CD4-positive, alpha-beta T cell treated with Interleukin-1 beta for 1 hour (primary cell): ENCODE data around the gene LRRC3.
A peak's percentile ranks its signal among the peaks of the same experiment; 100 is the strongest.

ENCODE experiments used
- DNase-seq, 2 donors: peaks; one replicate each; pipeline ENCODE4 v3.0.0-alpha.2; 2020 to 2022

Gene LRRC3

GRCh38 chr21:44480200-44481053 is 25.1 kb downstream of the LRRC3 start:
- no peak for DNase-seq

DNA sequence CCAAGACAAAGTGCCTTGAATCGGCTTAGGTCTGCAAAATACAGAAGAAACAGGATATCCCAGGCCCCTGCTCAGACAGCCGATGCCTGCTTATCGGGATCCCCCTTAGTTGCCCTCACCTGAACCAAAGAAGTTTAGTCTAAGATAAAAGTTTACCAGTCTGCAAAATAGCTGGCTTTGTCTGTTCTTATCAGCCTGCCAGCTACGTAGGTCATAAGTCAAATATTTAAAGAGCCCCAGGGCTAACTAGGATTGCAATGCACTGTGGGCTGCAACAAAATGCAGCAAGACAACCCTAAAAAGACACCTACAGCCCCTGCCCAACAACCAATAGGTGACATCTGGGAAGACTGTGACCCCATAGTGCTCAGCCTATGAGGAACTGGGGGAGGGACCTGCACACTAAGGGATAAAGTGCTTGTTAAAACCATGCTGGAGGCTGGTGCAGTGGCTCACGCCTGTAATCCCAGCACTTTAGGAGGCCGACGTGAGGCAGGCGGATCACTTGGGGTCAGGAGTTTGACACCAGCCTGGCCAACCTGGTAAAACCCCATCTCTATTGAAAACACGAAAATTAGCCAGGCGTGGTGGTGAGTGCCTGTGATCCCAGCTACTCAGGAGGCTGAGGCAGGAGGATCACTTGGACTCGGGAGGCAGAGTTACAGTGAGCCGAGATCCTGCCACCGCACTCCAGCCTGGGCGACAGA is 27.4 kb downstream of the LRRC3 start:
- DNase-seq: no peak

- DNase-seq: no peak
These were observed 28.3 kb downstream of the LRRC3 start for GRCh38 chr21:44483288-44484237.

DNA sequence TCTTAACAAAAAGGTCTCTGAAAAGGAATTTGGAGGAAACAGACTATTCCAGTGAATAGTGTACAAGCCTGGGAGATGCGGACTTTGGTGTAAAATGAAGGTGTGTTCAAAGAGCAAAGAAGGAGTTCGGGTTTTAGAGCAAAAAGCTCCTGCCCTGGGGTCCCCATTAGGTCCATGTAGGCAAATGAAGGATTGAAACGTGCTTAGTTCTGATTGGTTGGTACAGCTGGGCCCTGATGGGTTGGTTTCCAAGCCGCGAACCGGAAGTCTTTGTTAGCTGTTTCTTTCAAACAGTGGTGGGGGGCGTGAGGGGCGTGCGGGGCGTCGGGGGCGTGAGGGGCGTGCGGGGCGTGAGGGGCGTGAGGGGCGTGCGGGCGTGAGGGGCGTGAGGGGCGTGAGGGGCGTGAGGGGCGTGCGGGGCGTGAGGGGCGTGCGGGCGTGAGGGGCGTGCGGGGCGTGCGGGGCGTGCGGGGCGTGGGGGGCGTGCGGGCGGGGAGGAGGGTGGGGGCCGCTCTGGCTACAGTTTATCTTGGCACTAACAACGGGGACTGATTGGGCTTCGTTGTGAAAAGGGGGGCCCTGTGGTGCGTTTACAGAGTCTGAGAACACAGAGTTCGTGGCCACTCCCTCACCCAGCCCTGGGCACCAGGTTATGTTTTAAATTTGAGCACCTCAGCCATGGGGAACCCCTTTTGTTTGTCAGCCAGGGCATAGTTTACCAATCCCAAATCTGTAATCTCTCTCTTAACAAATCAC is 29.4 kb downstream of the LRRC3 start:
- no peak for DNase-seq

DNA sequence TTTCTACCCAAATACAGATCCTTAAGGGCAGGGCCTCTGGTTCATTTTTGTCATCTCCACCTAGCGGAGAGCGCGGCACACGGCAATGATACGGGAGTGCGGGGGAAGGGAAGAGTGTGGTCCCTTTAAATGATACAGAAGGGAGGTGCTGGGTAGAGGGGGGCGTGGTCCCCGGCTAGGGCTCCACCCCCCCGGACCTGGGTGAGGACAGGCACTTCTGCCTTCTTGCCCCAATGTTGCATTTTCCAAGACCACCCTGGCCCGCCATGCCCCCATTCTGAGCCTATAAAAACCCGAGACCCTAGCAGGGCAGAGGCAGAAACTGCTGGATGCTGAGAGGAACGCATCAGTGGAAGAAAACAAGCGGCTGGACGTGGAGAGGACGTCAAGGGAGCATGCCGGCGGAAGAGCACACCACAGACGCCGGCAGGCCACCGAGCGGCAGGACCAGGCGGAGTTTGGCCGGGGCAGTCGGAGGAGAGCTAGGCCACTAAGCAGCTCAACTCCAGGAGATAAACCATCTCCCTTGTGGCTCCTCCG is 30.0 kb downstream of the LRRC3 start:
- DNase-seq: peak; percentile 39 to 59

DNA sequence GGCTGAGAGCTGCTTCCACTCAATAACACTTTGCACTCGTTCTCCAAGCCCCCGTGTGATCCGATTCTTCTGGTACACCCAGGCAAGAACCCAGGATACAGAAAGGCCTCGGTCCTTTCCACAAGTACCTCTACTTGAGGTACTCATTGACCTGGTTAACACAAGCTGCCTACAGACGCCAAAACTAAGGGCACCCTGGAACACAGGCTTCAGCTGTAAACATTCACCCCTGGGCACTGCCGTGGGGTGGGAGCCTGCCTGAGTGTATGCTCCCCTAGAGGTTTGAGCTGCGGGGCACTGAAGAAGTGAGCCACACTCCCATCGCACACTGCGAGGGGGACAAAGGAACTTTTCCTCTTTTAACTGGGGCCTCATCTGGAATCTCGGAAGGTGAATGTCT is 30.5 kb downstream of the LRRC3 start:
- no peak for DNase-seq

GRCh38 chr21:44486302-44486701 is 31.0 kb downstream of the LRRC3 start:
- DNase-seq: no peak

- peak; percentile 34 to 43 for DNase-seq
These were observed 32.5 kb downstream of the LRRC3 start for GRCh38 chr21:44487831-44488230.

DNA sequence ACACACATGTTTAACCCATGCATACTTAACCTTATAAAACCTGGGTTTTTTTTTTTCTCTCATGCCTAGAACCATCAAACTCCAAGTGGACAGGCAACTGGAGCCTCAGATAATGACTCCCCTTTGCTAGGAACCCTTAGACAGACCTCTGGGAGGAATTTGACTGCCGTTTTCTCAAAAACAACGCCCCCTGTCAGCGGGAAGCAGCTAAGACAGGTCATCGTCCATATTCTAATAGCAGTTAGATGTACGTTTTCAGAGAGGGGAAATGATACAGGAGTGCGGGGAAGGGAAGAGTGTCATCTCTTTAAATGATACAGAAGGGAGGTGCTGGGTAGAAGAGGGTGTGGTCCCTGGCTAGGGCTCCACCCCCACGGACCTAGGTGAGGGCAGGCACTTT is 34.7 kb downstream of the LRRC3 start:
- DNase-seq: no peak

DNA sequence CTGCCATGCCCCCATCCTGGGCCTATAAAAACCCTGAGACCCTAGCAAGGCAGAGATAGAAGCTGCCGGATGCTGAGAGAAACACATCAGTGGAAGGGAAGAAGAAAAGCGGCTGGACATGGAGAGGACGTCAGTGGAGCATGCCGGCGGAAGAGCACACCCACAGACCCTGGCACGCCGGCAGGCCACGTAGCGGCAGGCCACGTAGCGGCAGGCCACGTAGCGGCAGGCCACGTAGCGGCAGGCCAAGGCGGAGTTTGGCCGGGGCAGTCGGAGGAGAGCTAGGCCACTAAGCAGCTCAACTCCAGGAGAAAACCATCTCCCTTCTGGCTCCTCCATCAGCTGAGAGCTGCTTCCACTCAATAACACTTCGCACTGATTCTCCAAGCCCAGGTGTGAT is 35.1 kb downstream of the LRRC3 start:
- DNase-seq: no peak

DNA sequence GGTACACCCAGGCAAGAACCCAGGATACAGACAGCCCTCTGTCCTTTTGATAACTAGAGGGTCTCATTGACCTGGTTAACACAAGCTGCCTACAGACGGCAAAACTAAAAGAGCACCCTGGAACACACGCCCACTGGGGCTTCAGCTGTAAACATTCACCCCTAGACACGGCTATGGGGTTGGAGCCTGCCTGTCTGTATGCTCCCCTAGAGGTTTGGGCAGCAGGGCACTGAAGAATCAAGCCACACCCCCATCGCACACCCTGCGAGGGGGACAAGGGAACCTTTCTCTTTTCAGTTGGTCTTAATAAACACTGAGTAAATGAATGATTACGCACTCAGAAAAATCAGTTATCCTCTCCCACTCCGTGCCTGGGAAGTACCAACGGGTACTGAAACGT is 35.5 kb downstream of the LRRC3 start:
- no peak for DNase-seq

DNA sequence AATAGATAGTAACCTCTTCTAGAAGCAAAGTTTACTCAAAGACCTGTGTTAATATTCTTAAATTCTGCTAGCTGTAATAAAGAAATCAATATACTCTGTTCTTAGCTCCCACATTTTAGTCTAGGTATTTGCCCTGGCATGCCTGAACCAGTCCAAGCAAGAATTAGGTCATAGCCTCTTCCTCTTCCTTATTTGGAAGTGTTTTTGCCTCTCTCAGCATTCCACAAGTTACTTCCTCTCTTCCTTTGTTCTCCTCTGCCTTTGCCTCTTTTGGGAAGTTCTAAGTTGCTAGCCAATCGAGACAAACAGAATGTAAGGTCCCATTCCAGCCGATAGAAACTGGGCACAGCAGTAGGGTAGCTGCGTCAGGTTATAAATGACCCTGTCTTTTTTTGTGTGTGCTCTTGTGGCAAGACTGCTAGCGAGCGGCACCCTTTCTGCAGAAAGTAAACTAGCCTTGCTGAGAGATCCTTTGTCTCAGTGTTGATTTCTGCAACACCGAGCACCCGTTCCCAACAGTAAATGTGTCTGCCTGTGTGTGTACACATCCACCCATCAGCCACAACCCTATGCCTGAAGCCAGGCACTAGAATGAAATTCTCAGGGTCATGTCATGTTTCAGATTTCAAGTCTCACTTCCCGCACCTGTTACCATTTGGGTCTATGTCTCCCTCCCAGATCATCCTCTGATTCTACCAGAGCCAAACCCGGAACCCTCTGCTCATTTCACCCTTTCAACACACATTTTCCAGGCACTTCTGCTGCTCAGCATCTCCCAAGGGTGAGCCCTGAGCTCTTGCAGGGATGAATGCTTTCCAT is 37.5 kb downstream of the LRRC3 start:
- DNase-seq: no peak

DNA sequence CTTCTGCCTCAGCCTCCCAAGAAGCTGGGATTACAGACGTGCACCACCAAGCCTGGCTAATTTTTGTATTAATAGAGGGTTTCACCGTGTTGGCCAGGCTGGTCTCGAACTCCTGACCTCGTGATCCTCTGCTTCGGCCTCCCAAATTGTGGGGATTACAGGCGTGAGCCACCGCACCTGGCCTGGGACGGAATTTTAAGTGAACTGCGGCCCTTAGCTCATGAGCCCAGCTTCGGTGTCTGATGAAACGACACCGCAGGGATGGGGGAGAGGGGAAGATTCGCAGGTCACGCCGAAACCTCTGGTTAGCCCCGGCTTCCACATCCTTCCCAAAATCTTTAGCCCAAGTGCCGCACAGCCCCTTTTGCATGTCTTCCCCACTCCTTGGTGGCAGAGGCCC is 39.1 kb downstream of the LRRC3 start:
- DNase-seq: no peak

DNA sequence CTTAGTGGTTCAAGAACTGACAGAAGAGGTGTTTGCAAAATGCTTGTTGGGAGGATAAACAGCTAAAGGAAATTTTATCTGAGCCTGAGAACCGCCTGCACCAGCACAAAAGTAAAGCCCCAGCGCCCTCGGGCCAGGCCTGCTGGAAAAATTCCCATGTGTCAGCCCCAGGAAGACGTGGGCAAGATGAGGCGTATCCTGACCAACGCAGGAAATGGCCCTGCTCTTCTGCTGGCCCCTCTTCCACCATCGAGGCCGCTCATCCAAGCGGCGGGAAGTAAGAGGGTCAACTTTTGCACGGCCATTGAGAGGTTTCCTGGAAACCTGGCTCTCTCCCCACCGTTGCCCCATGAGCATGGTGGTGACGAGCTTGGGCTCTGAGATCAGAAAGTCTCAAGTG is 39.6 kb downstream of the LRRC3 start:
- no peak for DNase-seq

DNA sequence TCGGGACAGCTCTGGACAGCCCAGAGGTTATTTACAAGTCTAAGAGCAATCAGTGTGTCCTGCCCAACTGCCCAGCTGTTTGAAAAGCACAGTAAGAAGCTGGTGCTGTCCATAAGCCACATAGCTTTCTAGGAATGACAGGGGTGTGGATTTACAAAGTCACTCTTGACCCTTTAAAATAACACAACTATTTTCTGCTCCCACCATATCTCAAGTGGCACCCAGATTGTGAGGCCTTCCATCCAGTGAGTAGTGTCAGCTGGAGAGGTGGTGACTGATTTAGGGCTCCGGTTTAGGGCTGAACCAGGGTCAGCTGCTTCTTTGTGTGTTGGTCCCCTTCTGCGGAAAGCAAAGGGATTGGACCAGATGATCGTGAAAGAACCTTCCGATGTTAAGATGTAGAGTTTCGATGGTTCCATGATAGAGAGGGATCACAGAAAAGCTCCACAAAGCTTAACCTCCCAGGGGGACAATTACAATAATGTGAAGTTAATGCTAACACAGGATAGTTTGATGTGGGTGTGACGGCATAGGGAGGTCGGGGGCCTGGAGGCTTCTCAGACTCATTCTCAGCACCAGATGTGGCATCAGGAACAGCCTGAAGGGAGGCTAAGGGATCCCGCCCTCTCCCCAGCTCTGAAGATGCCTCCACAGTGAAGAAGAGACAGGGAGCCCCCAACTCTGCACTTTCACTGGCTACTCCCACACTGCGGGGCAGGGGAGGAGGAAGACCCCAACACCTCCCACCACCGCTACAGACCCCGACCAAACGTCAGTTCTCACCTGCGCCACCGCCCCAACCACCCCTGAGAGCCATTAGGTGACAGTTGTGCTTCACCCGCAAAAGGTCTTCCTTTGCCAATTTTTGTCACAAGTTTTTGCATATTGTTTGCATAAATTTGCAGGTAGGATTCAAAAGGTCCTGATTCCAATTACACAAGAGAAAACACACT is 40.6 kb downstream of the LRRC3 start:
- no peak for DNase-seq

GRCh38 chr21:44496564-44497550 is 41.5 kb downstream of the LRRC3 start:
- no peak for DNase-seq

DNA sequence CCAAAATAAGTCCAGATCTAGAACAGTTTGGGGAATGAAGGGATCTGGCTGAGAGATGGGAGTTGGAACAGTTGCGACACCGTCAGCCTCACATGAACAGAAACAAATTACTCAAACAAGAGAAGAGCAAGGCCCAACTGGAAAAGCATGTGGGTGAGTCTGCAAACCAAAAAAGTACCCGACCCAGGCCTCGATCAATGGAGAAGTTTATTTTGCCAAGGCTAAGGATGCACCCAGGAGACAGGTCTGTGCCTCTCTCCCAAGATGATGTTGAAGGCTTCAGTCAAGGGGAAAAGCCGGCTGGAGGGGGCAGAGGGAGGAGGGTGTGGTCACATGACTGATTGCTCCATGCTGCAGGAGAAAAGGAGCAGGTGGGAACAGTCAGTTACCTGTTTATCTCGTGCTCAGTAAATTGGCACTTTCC is 42.4 kb downstream of the LRRC3 start:
- no peak for DNase-seq
